ENCODE measurements around the gene SLC16A12. TPM values are rescaled to one million over a fixed set of nuclear protein-coding genes. Genes with fewer than 3 reads are reported as not detected.
A peak's percentile ranks its signal among the peaks of the same experiment; 100 is the strongest.
"Not testable (repeated sequence)": the region's sequence is repeated elsewhere in the genome, so short reads cannot be mapped to it uniquely, and the experiment has no call there.

SLC16A12 gene
- total RNA-seq, 1 donor from 2014 or later: 1.2 TPM

- DNase-seq (ENCODE audit: low spot score in 2 of 2) (no peak), FAIRE-seq (no peak)
Observed at GRCh38 chr10:89398003-89398749, 137.2 kb downstream of the SLC16A12 start.

- FAIRE-seq (no peak), DNase-seq (ENCODE audit: low spot score in 2 of 2) (no peak)
Observed at GRCh38 chr10:89395141-89395540, 140.3 kb downstream of the SLC16A12 start.

- no peak for DNase-seq (ENCODE audit: low spot score in 2 of 2)
- no peak for FAIRE-seq
Observed at GRCh38 chr10:89393898-89394297, 141.5 kb downstream of the SLC16A12 start.

GRCh38 chr10:89392974-89393373 is 142.4 kb downstream of the SLC16A12 start:
- DNase-seq (ENCODE audit: low spot score in 2 of 2) (no peak), FAIRE-seq (no peak)

GRCh38 chr10:89391907-89392756 is 143.3 kb downstream of the SLC16A12 start, which contains the start of gene IFIT1:
TSS of gene IFIT1 (plus strand) at chr10:89392623. CDS start at chr10:89392713, 90 bp downstream.
- FAIRE-seq: no peak
- peak; percentile 39 to 51 for DNase-seq (ENCODE audit: low spot score in 2 of 2)

- not testable (repeated sequence) for FAIRE-seq; DNase-seq (ENCODE audit: low spot score in 2 of 2)
Observed at GRCh38 chr10:89391226-89391576, 144.2 kb downstream of the SLC16A12 start.

GRCh38 chr10:89390476-89391225 is 144.7 kb downstream of the SLC16A12 start:
- FAIRE-seq (no peak), DNase-seq (ENCODE audit: low spot score in 2 of 2) (no peak)

- DNase-seq (ENCODE audit: low spot score in 2 of 2): no peak
- FAIRE-seq: no peak
Observed at GRCh38 chr10:89389254-89389653, 146.1 kb downstream of the SLC16A12 start.

- DNase-seq (ENCODE audit: low spot score in 2 of 2) (no peak), FAIRE-seq (no peak)
Observed at GRCh38 chr10:89388806-89389205, 146.6 kb downstream of the SLC16A12 start.

GRCh38 chr10:89384474-89385340 is 150.7 kb downstream of the SLC16A12 start:
- FAIRE-seq (no peak), DNase-seq (ENCODE audit: low spot score in 2 of 2) (no peak)

GRCh38 chr10:89382757-89383156 is 152.6 kb downstream of the SLC16A12 start:
- no peak for DNase-seq (ENCODE audit: low spot score in 2 of 2)
- no peak for FAIRE-seq

Other genes with a start within 250 kb of the SLC16A12 start
- gene IFIT2, start 233.5 kb downstream of the SLC16A12 start, total RNA-seq: 3.3 TPM
- 6.5 TPM for gene IFIT3, start 207.6 kb downstream of the SLC16A12 start, total RNA-seq
- gene IFIT1B, start 157.5 kb downstream of the SLC16A12 start, total RNA-seq: 0.41 TPM
- gene IFIT1, start 143.0 kb downstream of the SLC16A12 start, total RNA-seq: 5.7 TPM
- gene IFIT5, start 121.0 kb downstream of the SLC16A12 start, total RNA-seq: 64.8 TPM
- gene PANK1, start 109.6 kb upstream of the SLC16A12 start, total RNA-seq: 35.5 TPM
- 11.0 TPM for gene KIF20B, start 166.0 kb upstream of the SLC16A12 start, total RNA-seq

Data from frontal cortex (tissue), 4 donors.